ENCODE measurements around the gene LRRC3.

LRRC3 gene

GRCh38 chr21:44454747-44455523 is at the start of gene LRRC3:
Gene LRRC3, plus strand, starts transcription at chr21:44455510. Its CDS starts 1,135 bp downstream, at chr21:44456645.
- TF ChIP-seq, protein P1, sequence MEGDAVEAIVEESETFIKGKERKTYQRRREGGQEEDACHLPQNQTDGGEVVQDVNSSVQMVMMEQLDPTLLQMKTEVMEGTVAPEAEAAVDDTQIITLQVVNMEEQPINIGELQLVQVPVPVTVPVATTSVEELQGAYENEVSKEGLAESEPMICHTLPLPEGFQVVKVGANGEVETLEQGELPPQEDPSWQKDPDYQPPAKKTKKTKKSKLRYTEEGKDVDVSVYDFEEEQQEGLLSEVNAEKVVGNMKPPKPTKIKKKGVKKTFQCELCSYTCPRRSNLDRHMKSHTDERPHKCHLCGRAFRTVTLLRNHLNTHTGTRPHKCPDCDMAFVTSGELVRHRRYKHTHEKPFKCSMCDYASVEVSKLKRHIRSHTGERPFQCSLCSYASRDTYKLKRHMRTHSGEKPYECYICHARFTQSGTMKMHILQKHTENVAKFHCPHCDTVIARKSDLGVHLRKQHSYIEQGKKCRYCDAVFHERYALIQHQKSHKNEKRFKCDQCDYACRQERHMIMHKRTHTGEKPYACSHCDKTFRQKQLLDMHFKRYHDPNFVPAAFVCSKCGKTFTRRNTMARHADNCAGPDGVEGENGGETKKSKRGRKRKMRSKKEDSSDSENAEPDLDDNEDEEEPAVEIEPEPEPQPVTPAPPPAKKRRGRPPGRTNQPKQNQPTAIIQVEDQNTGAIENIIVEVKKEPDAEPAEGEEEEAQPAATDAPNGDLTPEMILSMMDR (conservative IDR thresholded peaks at IDR 0.05), result no peak
- peak within 1 kb of the TSS; percentile 67 for H3K27ac ChIP-seq

DNA sequence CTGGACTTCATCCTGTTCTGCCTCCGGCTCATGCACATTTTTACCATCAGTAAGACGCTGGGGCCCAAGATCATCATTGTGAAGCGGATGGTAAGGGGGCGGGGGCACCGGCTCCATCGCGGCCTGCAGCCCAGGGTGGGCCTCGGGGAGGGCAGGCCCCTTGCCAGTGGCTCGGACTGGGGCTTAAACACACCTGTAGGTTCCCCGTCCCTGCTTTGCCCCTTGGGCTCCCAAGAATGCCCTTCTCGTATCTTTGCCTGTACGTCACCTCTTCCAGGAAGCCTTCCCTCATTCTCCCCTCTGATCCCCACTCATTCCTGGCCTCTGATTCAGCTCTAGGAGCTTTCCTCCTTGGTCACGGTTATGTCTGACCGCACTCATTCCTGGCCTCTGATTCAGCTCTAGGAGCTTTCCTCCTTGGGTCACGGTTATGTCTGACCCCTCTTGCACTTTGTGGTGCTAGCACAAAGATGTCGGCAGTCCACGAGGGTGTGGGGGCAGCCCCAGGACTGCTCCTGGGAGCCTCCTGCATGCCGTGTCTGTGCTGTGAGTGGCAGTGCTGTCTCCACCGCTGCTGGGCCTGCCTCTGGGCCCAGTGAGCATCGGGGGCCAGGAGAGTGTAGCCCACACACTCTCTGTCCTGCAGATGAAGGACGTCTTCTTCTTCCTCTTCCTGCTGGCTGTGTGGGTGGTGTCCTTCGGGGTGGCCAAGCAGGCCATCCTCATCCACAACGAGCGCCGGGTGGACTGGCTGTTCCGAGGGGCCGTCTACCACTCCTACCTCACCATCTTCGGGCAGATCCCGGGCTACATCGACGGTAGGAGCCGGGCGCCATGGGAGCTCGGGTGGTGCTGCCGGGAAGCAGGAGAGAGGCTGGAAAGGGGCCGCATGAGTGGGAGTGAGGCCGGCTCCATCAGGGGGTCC is 49.1 kb upstream of the LRRC3 start:
- H3K27ac ChIP-seq, result no peak overlapping the region
- TF ChIP-seq, protein P1 (conservative IDR thresholded peaks at IDR 0.05), result no peak

DNA sequence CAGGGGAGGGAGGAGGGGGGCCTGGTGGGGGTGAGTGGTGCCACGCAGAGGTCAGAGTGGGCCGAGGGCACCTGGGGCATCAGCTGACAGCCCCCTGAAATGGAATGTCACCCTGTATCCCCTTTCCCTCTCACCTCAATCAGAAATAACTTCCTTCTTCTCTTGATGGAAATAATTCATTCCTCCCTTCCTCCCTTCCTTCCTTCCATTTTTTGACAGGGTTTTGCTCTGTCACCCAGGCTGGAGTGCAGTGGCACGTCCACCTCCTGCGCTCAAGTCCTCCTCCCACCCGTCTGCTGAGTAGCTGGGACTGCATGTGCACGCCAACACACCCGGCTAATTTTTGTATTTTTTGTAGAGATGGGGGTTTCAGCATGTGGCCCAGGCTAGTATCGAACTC is 48.4 kb upstream of the LRRC3 start:
- TF ChIP-seq, protein P1 (conservative IDR thresholded peaks at IDR 0.05), result no peak
- H3K27ac ChIP-seq, result no peak overlapping the region

DNA sequence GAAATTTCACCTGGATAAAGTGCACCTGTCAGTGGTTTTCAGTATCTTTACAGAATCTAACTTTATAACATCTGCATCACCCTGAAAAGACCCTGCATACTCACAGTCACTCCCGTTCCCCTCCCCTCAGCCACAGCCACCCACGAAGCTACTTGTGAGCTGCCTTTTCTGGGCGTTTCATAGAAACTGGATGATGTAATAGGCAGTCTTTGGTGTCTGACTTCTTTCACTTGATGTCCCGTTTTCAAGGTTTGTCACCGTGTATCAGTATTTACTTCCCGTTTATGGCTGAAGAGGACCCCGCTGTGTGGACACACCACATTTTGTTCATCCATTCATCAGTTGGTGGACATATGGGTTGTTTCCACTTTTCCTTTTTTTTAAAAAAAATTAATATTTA is 47.8 kb upstream of the LRRC3 start:
- TF ChIP-seq, protein P1 (conservative IDR thresholded peaks at IDR 0.05), result no peak
- no peak overlapping the region for H3K27ac ChIP-seq

DNA sequence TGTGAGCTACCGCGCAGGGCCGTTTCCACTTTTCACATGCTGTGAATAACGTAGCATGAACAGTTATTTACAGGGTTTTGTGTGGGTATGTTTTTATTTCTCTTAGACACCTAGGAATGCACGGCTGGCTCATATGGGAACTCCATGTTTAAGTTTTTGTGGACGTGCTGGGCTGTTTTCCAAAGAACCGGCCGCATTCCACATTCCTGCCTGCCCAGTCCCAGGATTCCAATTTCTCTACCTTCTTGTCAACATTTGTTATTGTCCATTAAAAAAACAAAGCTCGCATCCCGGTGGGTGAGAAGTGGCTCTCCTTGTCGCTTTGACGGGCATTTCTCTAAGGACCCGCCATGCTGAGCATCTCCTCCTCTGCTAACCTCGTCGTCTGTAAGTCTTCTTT is 47.1 kb upstream of the LRRC3 start:
- H3K27ac ChIP-seq, result no peak overlapping the region
- TF ChIP-seq, protein P1 (conservative IDR thresholded peaks at IDR 0.05), result no peak

GRCh38 chr21:44413566-44414290 is 41.6 kb upstream of the LRRC3 start:
- H3K27ac ChIP-seq, result no peak overlapping the region
- TF ChIP-seq, protein P1 (conservative IDR thresholded peaks at IDR 0.05), result no peak
